ENCODE results near the gene HDGFL3.

- TF ChIP-seq POLR2AphosphoS5 (IDR thresholded peaks at IDR 0.05) (no peak), CTCF (IDR thresholded peaks at IDR 0.05) (no peak), POLR2A (IDR thresholded peaks at IDR 0.05) (no peak)
Measured at GRCh38 chr15:83178390-83178789, 29.2 kb downstream of the HDGFL3 start.
